Stimulated activated CD4-positive, alpha-beta T cell treated with anti-CD3 and anti-CD28 coated beads, Interleukin-1b, Interleukin-23, amount 100 ng/mL, for 24 hours (primary cell): Measurements from ENCODE around the gene MIB1.

Experiments used
- DNase-seq, 4 experiments: peaks; one replicate each; pipeline ENCODE4 v3.0.0-alpha.2; 2020; ENCODE audit warnings: low read depth in 4 of 4, low spot score in 1 of 4

The MIB1 gene

DNA sequence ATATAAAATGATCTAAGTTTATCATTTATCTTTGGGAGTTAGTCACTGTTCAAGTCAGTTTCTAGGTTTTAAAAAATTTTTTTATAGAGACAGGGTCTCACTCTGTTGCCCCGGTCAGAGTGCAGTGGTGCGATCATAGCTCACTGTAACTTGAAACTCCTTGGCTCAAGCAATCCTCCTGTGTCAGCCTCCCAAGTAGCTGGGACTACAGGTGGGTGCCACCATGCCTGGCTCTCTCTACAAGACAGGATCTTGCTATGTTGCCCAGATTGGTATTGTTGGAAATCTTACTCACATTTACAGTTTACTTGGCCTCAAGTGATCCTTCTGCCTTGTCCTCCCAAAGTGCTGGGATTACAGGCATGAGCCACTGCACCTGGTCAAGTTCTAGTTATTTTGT lies 74.5 kb downstream of the MIB1 start:
- no peak for DNase-seq

GRCh38 chr18:21820033-21820810 lies 79.6 kb downstream of the MIB1 start:
- DNase-seq, result no peak

DNA sequence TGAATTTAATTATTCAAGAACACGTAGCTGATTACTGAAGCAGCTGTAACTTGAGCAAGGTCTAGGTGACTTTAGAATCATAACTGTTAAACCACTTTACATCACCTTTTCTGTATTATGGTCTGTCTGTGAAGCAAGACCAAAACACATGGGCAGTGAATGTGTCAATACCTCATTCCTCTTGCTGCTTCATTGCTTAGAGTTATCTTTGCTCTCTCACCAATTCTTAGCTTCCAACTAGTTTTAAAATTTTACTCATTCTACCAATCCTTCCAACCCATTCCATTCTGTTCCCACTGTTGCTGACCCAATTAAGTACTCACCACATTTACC lies 80.2 kb downstream of the MIB1 start:
- DNase-seq, result no peak

DNA sequence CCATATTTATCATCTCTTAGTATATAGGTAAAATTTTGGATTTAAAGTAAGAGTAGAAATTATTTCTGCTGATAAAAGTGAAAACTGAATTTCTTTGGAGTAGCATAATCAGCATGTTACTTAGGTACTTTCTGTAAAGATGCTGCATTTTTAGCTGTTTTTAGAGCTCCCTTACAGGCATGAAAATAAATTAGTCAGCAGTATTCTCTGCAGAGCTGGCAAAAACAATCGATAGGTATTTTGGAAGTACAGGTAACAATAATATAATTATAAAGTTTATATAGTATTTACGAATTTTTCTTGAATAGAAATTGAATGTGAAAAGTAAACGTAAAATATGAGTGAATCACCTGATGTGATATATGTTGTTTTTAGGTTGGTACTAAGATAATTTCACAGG lies 83.3 kb downstream of the MIB1 start:
- DNase-seq, result no peak

DNA sequence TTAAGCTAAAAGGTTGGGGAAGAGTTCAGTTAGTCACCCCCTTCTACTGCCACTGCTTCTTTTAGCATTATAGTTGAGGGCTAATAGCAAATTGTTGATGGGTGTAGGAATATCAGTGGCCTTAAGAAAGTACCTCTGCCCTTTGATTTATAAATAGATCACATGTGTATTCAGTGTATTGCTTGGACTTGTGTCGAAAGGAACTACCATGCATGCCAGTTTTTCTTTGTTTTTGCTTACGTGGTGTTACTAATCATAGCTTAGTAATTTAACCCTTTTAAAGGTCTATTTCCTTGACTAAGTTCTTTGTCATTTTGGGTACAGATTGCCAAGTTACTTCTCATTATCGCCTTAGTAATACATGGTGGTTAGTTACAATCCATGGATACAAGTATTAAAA lies 85.6 kb downstream of the MIB1 start:
- no peak for DNase-seq

DNA sequence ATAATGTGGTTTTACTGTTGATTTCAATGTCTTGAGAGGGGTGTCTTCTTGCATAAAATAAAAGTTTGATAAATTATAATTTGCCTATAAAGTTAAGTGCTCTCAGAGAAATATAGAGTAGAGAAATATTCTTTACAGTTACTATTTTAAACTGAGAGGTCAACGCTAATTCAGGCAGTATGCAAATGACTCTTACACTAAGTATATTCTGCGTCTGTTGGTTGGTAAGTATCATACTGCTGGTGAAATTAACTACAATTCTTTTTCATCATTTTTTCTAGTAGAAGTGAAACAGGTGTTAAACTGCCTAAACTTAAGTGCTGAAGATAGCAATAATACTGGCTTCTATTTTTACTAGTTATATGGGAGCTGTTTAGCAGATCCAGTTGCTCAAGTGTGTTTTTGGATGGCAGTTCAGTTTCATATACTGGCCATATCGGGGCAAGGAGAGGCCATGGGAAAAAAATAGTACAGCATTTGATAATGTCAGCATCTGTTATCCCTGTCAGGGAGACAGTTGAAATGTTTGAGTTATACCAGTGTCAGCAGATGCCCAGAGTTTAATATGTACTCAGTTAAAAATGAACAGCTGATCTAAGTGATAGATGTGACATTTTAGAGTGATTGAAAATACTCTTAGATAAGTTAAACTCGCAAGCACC lies 86.2 kb downstream of the MIB1 start:
- DNase-seq, result no peak

- DNase-seq, result no peak
Measured at GRCh38 chr18:21830532-21830931, 89.9 kb downstream of the MIB1 start.

DNA sequence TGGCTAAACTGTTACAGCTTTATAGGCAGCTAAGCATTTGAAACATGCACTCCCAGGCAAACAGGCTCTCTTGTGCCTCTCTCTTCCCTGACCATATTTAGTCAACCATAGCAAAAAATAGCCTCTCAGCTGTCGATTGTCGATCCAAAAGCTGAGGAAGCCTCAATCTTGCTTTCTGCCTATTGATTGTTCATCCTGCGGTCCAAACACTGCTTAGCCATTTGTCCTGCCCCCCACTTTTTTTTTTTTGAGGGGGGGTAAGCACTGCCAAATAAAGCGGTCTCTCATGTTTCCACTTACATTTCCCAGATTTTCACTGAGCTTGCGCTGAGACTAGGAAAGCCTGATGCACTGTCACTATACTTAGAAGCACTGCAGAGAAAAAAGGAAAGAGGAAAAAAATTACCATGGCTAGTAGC lies 90.8 kb downstream of the MIB1 start:
- DNase-seq, result no peak

- DNase-seq, result no peak
Measured at GRCh38 chr18:21833604-21834298, 93.2 kb downstream of the MIB1 start.

- no peak for DNase-seq
Measured at GRCh38 chr18:21834299-21834660, 93.7 kb downstream of the MIB1 start.

DNA sequence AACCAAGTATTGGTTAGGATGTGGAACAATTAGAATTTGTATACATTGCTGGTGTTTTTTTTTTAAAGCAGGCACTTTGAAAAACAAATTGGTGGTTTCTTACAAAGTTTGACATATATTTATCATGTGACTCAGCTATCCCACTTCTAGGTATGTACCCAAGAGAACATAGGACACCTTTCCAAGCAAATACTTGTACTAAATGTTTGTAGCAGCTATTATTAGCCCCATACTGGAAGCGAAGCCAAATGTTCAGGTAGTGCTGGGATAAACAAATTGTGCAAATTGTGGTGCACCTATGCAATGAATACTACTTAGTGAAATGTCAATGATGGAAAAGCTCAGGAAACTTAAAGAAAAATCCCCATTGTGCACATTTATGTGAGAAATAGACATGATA lies 101.0 kb downstream of the MIB1 start:
- DNase-seq, result no peak

DNA sequence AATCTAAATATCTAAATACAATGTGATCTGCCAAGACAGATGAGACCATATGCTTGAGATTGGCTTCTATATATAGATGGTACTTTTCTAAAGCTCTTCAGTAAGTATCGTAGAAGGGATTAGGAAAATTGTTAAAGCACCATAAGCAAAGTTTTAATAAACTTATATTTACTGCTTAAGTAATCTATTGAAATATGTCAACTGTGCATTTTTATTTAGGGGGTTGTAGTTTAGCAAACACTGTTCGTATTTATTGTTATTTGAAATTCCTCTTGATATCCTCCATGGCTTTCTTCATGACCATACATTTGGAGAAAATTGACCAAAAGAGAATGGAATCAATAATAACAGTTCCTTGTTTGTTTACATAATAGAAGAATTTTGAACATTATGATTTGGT lies 102.7 kb downstream of the MIB1 start:
- no peak for DNase-seq

GRCh38 chr18:21851327-21851961 lies 110.9 kb downstream of the MIB1 start:
- no peak for DNase-seq

- DNase-seq, result no peak
Measured at GRCh38 chr18:21853016-21853415, 112.4 kb downstream of the MIB1 start.

- no peak for DNase-seq
Measured at GRCh38 chr18:21853775-21854552, 113.4 kb downstream of the MIB1 start.

GRCh38 chr18:21855432-21855831 lies 114.8 kb downstream of the MIB1 start:
- no peak for DNase-seq

- DNase-seq, result no peak
Measured at GRCh38 chr18:21857871-21858270, 117.3 kb downstream of the MIB1 start.

DNA sequence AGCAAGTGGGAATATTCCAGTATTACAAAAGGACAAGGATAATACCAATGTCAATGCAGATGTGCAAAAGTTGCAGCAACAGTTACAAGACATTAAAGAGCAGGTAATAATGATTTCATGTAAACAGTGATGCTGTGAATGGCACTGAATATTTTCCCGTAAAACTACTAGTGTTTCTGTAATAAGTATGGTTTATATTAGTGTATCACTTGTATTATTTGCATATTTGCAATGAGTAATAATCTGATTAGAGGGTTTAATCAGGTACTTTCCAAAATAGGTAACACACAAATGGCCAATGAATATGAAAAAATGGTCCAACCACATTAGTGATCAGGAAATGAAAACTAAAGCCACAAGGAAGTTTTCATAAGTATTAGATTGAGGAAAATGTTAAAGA lies 118.0 kb downstream of the MIB1 start:
- DNase-seq, result no peak

GRCh38 chr18:21864386-21864785 lies 123.8 kb downstream of the MIB1 start:
- DNase-seq, result no peak

DNA sequence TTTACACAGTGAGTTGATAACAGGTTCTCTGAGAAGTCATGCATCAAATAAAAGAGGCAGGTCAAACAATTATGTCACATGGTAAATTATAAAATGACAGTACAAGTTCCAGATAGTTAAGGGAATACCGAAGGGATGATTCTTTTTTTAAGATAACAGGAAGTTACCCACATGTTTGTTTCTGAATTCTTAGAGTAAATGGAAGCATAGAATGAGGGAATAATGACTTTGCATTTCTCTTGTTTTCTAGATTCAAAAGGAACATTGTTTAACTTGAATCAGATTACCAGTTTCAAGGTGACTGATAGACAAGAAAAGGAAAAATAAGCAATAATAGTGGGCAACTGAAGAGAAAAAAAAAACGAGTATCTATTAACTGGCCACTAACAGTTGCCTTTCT lies 124.5 kb downstream of the MIB1 start:
- DNase-seq, result no peak

- no peak for DNase-seq
Measured at GRCh38 chr18:21868770-21869169, 128.2 kb downstream of the MIB1 start.
